H1 (cell line): ENCODE data around the gene OTOF. TPM values are rescaled to one million over a fixed set of nuclear protein-coding genes. Genes with fewer than 3 reads are reported as not detected.

Experiments used
- CTCF ChIA-PET: fragments of 300-600 bp; sonication (Branson Sonifier 250); formaldehyde crosslinking; loops from one replicate; lab custom pipeline; 2021; ENCODE audit not compliant: partially characterized antibody; lab: Charles Lee
- POLR2A ChIA-PET: fragments of 300-600 bp; sonication (Branson Sonifier 250); formaldehyde crosslinking; loops from one replicate; lab custom pipeline; 2021; ENCODE audit warnings: inconsistent platforms; ENCODE audit not compliant: partially characterized antibody; lab: Charles Lee
- DNase-seq, 2 experiments: peaks; one replicate each; pipeline versions ENCODE4 v3.0.0 to v3.0.0-alpha.2; 2010 to 2022; ENCODE audit warnings: low spot score in 2 of 2, low read depth in 1 of 2, mixed read lengths in 1 of 2
- FAIRE-seq: peaks from 2 replicates; lab custom pipeline; 2011; peaks lifted over from hg19 to GRCh38; lab: Jason Lieb, UNC
- H2AFZ ChIP-seq: 2 replicates; pipeline ENCODE4 v1.8.1; 2012; ENCODE audit warnings: low read length, inconsistent platforms
- H2AK5ac ChIP-seq: 2 replicates; pipeline ENCODE4 v1.6.1; 2013; ENCODE audit warnings: low read depth, low read length
- H2BK120ac ChIP-seq: replicated peaks from 2 replicates; pipeline ENCODE3; 2013; ENCODE audit warnings: low read depth, low read length, inconsistent platforms
- H2BK12ac ChIP-seq: 2 replicates; pipeline ENCODE4 v1.6.1; 2013; ENCODE audit warnings: low read depth, low read length
- H2BK15ac ChIP-seq: 2 replicates; pipeline ENCODE4 v1.6.1; 2013; ENCODE audit warnings: low read length
- H2BK20ac ChIP-seq: 2 replicates; pipeline ENCODE4 v1.6.1; 2013; ENCODE audit warnings: low read length
- H2BK5ac ChIP-seq: 2 replicates; pipeline ENCODE4 v1.6.1; 2013; ENCODE audit warnings: low read depth, low read length
- H3K14ac ChIP-seq: 2 replicates; pipeline ENCODE4 v1.6.1; 2013; ENCODE audit warnings: inconsistent platforms; ENCODE audit not compliant: insufficient read length
- H3K18ac ChIP-seq: 2 replicates; pipeline ENCODE4 v1.6.1; 2013; ENCODE audit warnings: low read length; ENCODE audit errors: extremely low read depth
- H3K23ac ChIP-seq: 2 replicates; pipeline ENCODE4 v1.6.1; 2013; ENCODE audit warnings: inconsistent platforms; ENCODE audit not compliant: insufficient read length
- H3K23me2 ChIP-seq: 2 replicates; pipeline ENCODE4 v1.6.1; 2013; ENCODE audit warnings: low read depth, low read length
- H3K27ac ChIP-seq: 2 replicates; pipeline ENCODE4 v1.6.1; 2011; ENCODE audit warnings: low read depth, low read length, inconsistent platforms
- H3K27me3 ChIP-seq, 4 experiments: replicated peaks in 1 of 4; 1 replicate in 1 of 4; 2 replicates in 3 of 4; pipeline versions ENCODE4 v1.6.1 to v1.8.1; 2011 to 2013; ENCODE audit warnings: low read length in 3 of 4, mild to moderate bottlenecking in 3 of 4, inconsistent platforms in 2 of 4, mixed read lengths in 2 of 4, moderate library complexity in 1 of 4; ENCODE audit not compliant: control insufficient read depth in 3 of 4, insufficient read depth in 3 of 4; ENCODE audit errors: extremely low read depth in 1 of 4
- H3K36me3 ChIP-seq, 4 experiments: 2 replicates each; pipeline versions ENCODE4 v1.6.1 to v1.8.1; 2011 to 2013; ENCODE audit warnings: mild to moderate bottlenecking in 4 of 4, low read length in 3 of 4, moderate library complexity in 2 of 4, control low read depth in 1 of 4, inconsistent platforms in 1 of 4; ENCODE audit not compliant: insufficient read depth in 4 of 4, control insufficient read depth in 2 of 4
- H3K4ac ChIP-seq: replicated peaks from 2 replicates; pipeline ENCODE3; 2013; ENCODE audit warnings: low read length, low read depth, mixed read lengths, inconsistent platforms; ENCODE audit not compliant: insufficient read length
- H3K4me1 ChIP-seq, 4 experiments: replicated peaks in 1 of 4; 1 replicate in 1 of 4; 2 replicates in 3 of 4; pipeline versions ENCODE4 v1.6.1 to v1.8.1; 2011 to 2013; ENCODE audit warnings: low read length in 3 of 4, inconsistent platforms in 2 of 4, mixed read lengths in 1 of 4; ENCODE audit not compliant: insufficient read depth in 4 of 4, control insufficient read depth in 3 of 4
- H3K4me2 ChIP-seq, 2 experiments: 2 replicates each; pipeline versions ENCODE4 v1.6.1 to v1.8.1; 2011 to 2013; ENCODE audit warnings: low read depth in 2 of 2, low read length in 2 of 2, control low read depth in 1 of 2, inconsistent platforms in 1 of 2, mild to moderate bottlenecking in 1 of 2; ENCODE audit not compliant: insufficient read depth in 1 of 2
- H3K4me3 ChIP-seq, 4 experiments: fragments of 200-600, 300-600 bp in 1 of 4; sonication (generic), shearing (Covaris generic), sonication (Bioruptor Twin) in 1 of 4; 2 replicates each; pipeline versions ENCODE4 v1.5.1 to v1.8.1; 2011 to 2016; ENCODE audit warnings: low read length in 4 of 4, low read depth in 3 of 4, control low read depth in 2 of 4, inconsistent platforms in 2 of 4, mild to moderate bottlenecking in 2 of 4, mixed read lengths in 1 of 4, moderate library complexity in 1 of 4; ENCODE audit not compliant: insufficient read depth in 2 of 4; ENCODE audit errors: extremely low read depth in 1 of 4
- H3K56ac ChIP-seq: replicated peaks from 2 replicates; pipeline ENCODE3; 2013; ENCODE audit warnings: low read depth, mild to moderate bottlenecking, mixed read lengths, low read length, inconsistent platforms; ENCODE audit not compliant: insufficient read length
- H3K79me1 ChIP-seq: 2 replicates; pipeline ENCODE4 v1.6.1; 2013; ENCODE audit warnings: low read depth, low read length, control low read depth
- H3K79me2 ChIP-seq, 2 experiments: 2 replicates each; pipeline versions ENCODE4 v1.6.1 to v1.8.1; 2012 to 2013; ENCODE audit warnings: low read length in 2 of 2, mild to moderate bottlenecking in 2 of 2, inconsistent platforms in 1 of 2; ENCODE audit not compliant: insufficient read depth in 2 of 2, control insufficient read depth in 1 of 2
- H3K9ac ChIP-seq, 4 experiments: replicated peaks in 1 of 4; 1 replicate in 1 of 4; 2 replicates in 3 of 4; pipeline versions ENCODE4 v1.6.1 to v1.8.1; 2011 to 2013; ENCODE audit warnings: low read depth in 3 of 4, low read length in 3 of 4, control low read depth in 2 of 4, mild to moderate bottlenecking in 2 of 4, moderate library complexity in 2 of 4, inconsistent platforms in 1 of 4; ENCODE audit errors: extremely low read depth in 1 of 4
- H3K9me3 ChIP-seq, 2 experiments: 2 replicates each; pipeline versions ENCODE4 v1.6.1 to v1.8.1; 2012 to 2013; ENCODE audit warnings: mild to moderate bottlenecking in 2 of 2, moderate library complexity in 2 of 2, control low read depth in 1 of 2, inconsistent platforms in 1 of 2, low read depth in 1 of 2, low read length in 1 of 2, mixed read lengths in 1 of 2; ENCODE audit not compliant: insufficient read depth in 2 of 2
- H4K20me1 ChIP-seq, 2 experiments: replicated peaks in 1 of 2; 2 replicates each; pipeline versions ENCODE3 to v1.8.1; 2011 to 2013; ENCODE audit warnings: inconsistent platforms in 2 of 2, low read length in 2 of 2, mild to moderate bottlenecking in 1 of 2; ENCODE audit not compliant: insufficient read depth in 2 of 2, control insufficient read depth in 1 of 2
- H4K5ac ChIP-seq: 2 replicates; pipeline ENCODE4 v1.6.1; 2013; ENCODE audit warnings: low read length, low read depth, mixed read lengths, inconsistent platforms; ENCODE audit not compliant: insufficient read length
- H4K8ac ChIP-seq: 2 replicates; pipeline ENCODE4 v1.8.0; 2013; ENCODE audit warnings: mild to moderate bottlenecking, moderate library complexity, low read length, inconsistent platforms; ENCODE audit not compliant: insufficient read depth; ENCODE audit errors: extremely low read depth
- H4K91ac ChIP-seq: replicated peaks from 2 replicates; pipeline ENCODE3; 2013; ENCODE audit warnings: low read length, mixed read lengths, inconsistent platforms; ENCODE audit not compliant: insufficient read length
- GABPA ChIP-seq: IDR thresholded peaks from 2 replicates; pipeline ENCODE4 v1.6.1; 2011; ENCODE audit warnings: mild to moderate bottlenecking, low read length, moderate library complexity, borderline replicate concordance; ENCODE audit not compliant: insufficient read depth
- NRF1 ChIP-seq: IDR thresholded peaks from 2 replicates; pipeline ENCODE4 v1.6.1; 2011; ENCODE audit warnings: mild to moderate bottlenecking, low read depth, low read length, improper control_type of control experiment
- WGBS, 2 experiments: shearing (Covaris generic) in 1 of 2; methylation state at CpG; one replicate each; pipeline versions ENCODE4 v1.1.6 to v1.1.7; 2013 to 2015; ENCODE audit warnings: low lambda C conversion rate in 2 of 2, mixed read lengths in 2 of 2, inconsistent platforms in 1 of 2, low coverage in 1 of 2, missing lambda C conversion rate in 1 of 2; ENCODE audit not compliant: insufficient replicate concordance in 2 of 2, insufficient coverage in 1 of 2, insufficient read length in 1 of 2; ENCODE audit errors: extremely low coverage in 1 of 2, missing lambda C conversion rate in 1 of 2; 5-methylcytosine and 5-hydroxymethylcytosine counted together
- polyA plus RNA-seq, 7 experiments: library from polyadenylated mRNA; depleted of rRNA in 3 of 7; stranded (reverse) in 5 of 7; unstranded in 2 of 7; fragments of >200 nt in 5 of 7; fragments of 200-250 nt in 2 of 7; gene quantifications; 1 replicate in 5 of 7; 2 replicates in 1 of 7; 4 replicates in 1 of 7; pipeline versions ENCODE4 v1.2.1 to v1.2.3, GENCODE V29; 2011 to 2013; ENCODE audit warnings: missing spikeins in 2 of 7, mixed read lengths in 2 of 7
- total RNA-seq: library from RNA; stranded (reverse); fragmentation: NEBNext Ultra II Directional; extraction: Animal tissue kit (Norgen Biotek cat#: 25700); gene quantifications from 2 replicates; pipeline ENCODE4 v1.2.1, GENCODE V29; 2021

The OTOF gene
- total and polyA plus RNA-seq, 2 of the 8 experiments (the other 6 are each of a cell fraction or from before 2014, with no cell fraction given) = 0.06 TPM; not detected in 1

DNA sequence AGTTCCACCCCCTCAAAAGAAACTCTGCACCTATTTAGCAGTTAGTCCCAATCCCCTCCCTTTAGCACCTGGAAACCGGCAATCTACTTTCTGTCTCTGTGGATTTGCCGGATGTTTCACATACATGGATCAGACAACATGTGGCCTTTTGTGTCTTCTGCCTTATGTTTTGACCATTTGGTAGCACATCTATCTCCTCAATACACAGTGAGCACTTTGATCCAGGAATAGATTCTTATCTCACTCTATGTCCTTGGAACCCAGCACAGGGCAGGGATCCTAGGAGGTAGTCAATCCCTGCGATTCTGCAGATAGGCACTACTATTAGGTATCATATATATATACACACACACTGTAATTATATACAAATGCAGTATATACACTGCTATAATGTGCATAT lies 3.8 kb upstream of the OTOF start:
- Histone ChIP-seq H3K23ac (no peak overlapping the region), H4K5ac (no peak overlapping the region), H3K4me1 (peaks cover 0 to 7% (median under 1%) of the 10 kb centered on the region in 4 experiments; a peak in 4 of 7 replicates), H3K4me3 (no peak overlapping the region), H3K79me2 (no peaks in the 10 kb centered on the region), H3K36me3 (no peaks in the 10 kb centered on the region), H3K79me1 (no peaks in the 10 kb centered on the region), H3K27ac (no peak overlapping the region), H3K4ac (no peak overlapping the region), H3K4me2 (no peak overlapping the region), H2BK120ac (no peak overlapping the region), H2BK12ac (no peak overlapping the region), H3K9me3 (no peaks in the 10 kb centered on the region), H2AK5ac (no peak overlapping the region), H4K91ac (no peak overlapping the region), H3K18ac (no peak overlapping the region), H2AFZ (no peak overlapping the region), H3K14ac (no peak overlapping the region), H3K56ac (no peak overlapping the region), H4K8ac (no peak overlapping the region), H2BK15ac (no peak overlapping the region), H3K27me3 (no peaks in the 10 kb centered on the region), H2BK5ac (no peak overlapping the region), H3K23me2 (peaks cover 5% of the 10 kb centered on the region; the same call in 1 of the 2 replicates), H4K20me1 (peaks cover 0 to 7% of the 10 kb centered on the region in 2 experiments), H2BK20ac (no peak overlapping the region), H3K9ac (no peak overlapping the region)
- CTCF ChIA-PET = interaction anchor here (0.6 to 2.0 kb wide), 8 partner anchors 9 to 586 kb away, joined by 3 to 6 read pairs (median 4); no protein-coding TSS in a partner anchor
- no peak for TF ChIP-seq NRF1
- no peak for TF ChIP-seq GABPA
- POLR2A ChIA-PET = interaction anchor here (0.7 kb wide), 1 partner anchor 154 kb away, joined by 3 read pairs; no protein-coding TSS in a partner anchor
- WGBS, 2 experiments = 90% methylated on average over 3 of the region's 3 CpGs; no CpG with 5 or more reads in 1 of the 2 experiments
- FAIRE-seq = no peak
- DNase-seq = no peak
